ENCODE results near the gene ZNF609.

DNA sequence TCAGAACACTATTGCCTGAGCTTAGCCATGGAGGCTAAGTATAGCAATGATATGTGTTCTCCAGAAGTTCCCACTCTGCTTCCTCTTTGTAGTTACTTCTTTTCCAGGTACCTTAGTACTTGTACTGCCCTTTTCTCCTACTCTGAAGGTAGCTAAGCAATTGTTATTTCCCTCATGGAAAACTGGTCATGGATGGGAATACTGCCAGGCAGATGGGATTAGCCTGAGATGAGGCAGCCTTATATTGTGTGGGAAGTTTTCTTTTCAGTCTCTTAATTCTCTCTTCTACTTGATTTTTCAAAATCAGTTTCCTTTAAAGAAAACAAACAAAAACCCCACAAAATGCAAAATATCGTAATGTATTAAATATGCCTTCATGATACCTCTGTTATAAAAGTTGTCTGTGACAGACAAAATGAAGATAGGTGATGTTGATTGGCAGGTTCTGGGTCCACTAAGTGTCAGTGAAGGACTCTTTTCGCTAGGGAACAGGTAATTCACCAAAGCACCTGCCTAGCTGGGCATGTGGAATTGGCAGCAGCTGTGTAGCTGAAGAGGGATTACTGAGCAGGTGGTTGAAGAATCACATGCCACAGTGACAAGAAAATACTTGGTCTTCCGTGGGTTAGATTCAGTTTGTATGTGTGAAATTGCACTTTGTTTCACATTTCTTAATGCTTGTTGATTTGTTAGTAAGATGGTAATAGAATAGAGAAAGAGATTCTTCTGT is 4.1 kb downstream of the ZNF609 start:
- no peak for TF ChIP-seq POLR2A (IDR thresholded peaks at IDR 0.05)
- TF ChIP-seq, protein P1, sequence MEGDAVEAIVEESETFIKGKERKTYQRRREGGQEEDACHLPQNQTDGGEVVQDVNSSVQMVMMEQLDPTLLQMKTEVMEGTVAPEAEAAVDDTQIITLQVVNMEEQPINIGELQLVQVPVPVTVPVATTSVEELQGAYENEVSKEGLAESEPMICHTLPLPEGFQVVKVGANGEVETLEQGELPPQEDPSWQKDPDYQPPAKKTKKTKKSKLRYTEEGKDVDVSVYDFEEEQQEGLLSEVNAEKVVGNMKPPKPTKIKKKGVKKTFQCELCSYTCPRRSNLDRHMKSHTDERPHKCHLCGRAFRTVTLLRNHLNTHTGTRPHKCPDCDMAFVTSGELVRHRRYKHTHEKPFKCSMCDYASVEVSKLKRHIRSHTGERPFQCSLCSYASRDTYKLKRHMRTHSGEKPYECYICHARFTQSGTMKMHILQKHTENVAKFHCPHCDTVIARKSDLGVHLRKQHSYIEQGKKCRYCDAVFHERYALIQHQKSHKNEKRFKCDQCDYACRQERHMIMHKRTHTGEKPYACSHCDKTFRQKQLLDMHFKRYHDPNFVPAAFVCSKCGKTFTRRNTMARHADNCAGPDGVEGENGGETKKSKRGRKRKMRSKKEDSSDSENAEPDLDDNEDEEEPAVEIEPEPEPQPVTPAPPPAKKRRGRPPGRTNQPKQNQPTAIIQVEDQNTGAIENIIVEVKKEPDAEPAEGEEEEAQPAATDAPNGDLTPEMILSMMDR (IDR thresholded peaks at IDR 0.05), result no peak

Data from sigmoid colon (tissue), 3 donors.